Calu3 (cell line): ENCODE results near the gene OGDHL. TPM values are rescaled to one million over a fixed set of nuclear protein-coding genes. Genes with fewer than 3 reads are reported as not detected.

Source experiments
- BruUV-seq: library from RNA; stranded (reverse); fragments of 400-500 nt; replicated peaks from 2 replicates; lab custom pipeline; 2021; lab: Mats Ljungman, UMichigan
- CTCF ChIA-PET: fragments of 300-600 bp; sonication (Branson Sonifier 250); formaldehyde crosslinking; loops from one replicate; lab custom pipeline; 2022; ENCODE audit warnings: antibody characterized with exemption; lab: Charles Lee
- DNase-seq: peaks from one replicate; pipeline ENCODE4 v3.0.0; 2022
- H3K27ac Mint-ChIP-seq: one replicate; pipeline ENCODE4 v1.8.0; 2022; ENCODE audit warnings: mixed read lengths; ENCODE audit not compliant: unreplicated experiment
- H3K27me3 Mint-ChIP-seq: one replicate; pipeline ENCODE4 v1.8.0; 2022; ENCODE audit warnings: mixed read lengths; ENCODE audit not compliant: unreplicated experiment
- H3K36me3 Mint-ChIP-seq: one replicate; pipeline ENCODE4 v1.8.0; 2022; ENCODE audit warnings: mild to moderate bottlenecking, moderate library complexity, mixed read lengths; ENCODE audit not compliant: insufficient read depth, unreplicated experiment
- H3K4me1 Mint-ChIP-seq: one replicate; pipeline ENCODE4 v1.8.0; 2022; ENCODE audit warnings: mild to moderate bottlenecking, low read depth, mixed read lengths; ENCODE audit not compliant: unreplicated experiment
- H3K4me3 Mint-ChIP-seq: one replicate; pipeline ENCODE4 v1.8.0; 2022; ENCODE audit warnings: mild to moderate bottlenecking, low read depth, moderate library complexity, mixed read lengths; ENCODE audit not compliant: unreplicated experiment
- H3K9me3 Mint-ChIP-seq: one replicate; pipeline ENCODE4 v1.8.0; 2022; ENCODE audit warnings: low read depth, mixed read lengths; ENCODE audit not compliant: unreplicated experiment
- intact Hi-C: fragments of 100-400 bp; cut with micrococcal nuclease; formaldehyde crosslinking; loops from one replicate; pipeline ENCODE4 v1.10.0; 2022; ENCODE audit not compliant: unreplicated experiment
- total RNA-seq: library from RNA; stranded (reverse); gene quantifications from 2 replicates; pipeline ENCODE4 v1.2.3, GENCODE V29; 2022
- TF ChIP-seq, protein P1 (sequence below): fragments of 200-600 bp; IDR thresholded peaks from one replicate; pipeline ENCODE4 v1.8.0; 2022; ENCODE audit warnings: antibody characterized with exemption; ENCODE audit not compliant: unreplicated experiment

Gene OGDHL
- total RNA-seq, 1 experiment from 2014 or later = 0.24 TPM

DNA sequence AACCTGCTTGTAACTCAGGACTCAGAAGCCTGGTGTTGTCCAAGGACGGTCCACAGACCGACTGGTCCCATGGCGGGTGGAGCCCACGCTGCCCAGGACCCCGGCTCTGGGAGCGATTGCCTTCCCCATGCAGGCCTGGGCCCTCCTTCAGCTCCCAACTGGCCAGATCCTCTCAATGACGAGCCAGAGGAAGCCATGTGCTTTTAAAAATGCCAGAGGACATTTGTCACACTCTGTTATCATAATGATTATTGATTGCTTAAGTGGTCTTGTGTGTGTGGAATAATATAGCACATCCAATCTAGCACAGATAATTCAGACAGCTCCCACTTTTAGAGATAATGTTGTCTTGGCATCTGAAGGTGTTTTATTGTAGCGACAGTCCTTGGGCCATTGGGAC is 22.6 kb upstream of the OGDHL start:
- Mint-ChIP-seq H3K27me3 (peaks cover 69% of the 10 kb centered on the region), H3K27ac (no peak overlapping the region), H3K4me3 (no peak overlapping the region), H3K9me3 (no peaks in the 10 kb centered on the region), H3K4me1 (no peaks in the 10 kb centered on the region), H3K36me3 (no peaks in the 10 kb centered on the region)
- intact Hi-C loops = no loop called here
- no peak for DNase-seq
- BruUV-seq = no TSS peak
- CTCF ChIA-PET = no interaction called here
- TF ChIP-seq, protein P1, sequence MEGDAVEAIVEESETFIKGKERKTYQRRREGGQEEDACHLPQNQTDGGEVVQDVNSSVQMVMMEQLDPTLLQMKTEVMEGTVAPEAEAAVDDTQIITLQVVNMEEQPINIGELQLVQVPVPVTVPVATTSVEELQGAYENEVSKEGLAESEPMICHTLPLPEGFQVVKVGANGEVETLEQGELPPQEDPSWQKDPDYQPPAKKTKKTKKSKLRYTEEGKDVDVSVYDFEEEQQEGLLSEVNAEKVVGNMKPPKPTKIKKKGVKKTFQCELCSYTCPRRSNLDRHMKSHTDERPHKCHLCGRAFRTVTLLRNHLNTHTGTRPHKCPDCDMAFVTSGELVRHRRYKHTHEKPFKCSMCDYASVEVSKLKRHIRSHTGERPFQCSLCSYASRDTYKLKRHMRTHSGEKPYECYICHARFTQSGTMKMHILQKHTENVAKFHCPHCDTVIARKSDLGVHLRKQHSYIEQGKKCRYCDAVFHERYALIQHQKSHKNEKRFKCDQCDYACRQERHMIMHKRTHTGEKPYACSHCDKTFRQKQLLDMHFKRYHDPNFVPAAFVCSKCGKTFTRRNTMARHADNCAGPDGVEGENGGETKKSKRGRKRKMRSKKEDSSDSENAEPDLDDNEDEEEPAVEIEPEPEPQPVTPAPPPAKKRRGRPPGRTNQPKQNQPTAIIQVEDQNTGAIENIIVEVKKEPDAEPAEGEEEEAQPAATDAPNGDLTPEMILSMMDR = no peak

GRCh38 chr10:49783645-49784044 is 21.5 kb upstream of the OGDHL start:
- peaks cover 76% of the 10 kb centered on the region for H3K27me3 Mint-ChIP-seq
- H3K27ac Mint-ChIP-seq = no peak overlapping the region
- no peak overlapping the region for H3K4me3 Mint-ChIP-seq
- TF ChIP-seq, protein P1 = no peak
- no peak for DNase-seq
- no peaks in the 10 kb centered on the region for H3K9me3 Mint-ChIP-seq
- no peaks in the 10 kb centered on the region for H3K36me3 Mint-ChIP-seq
- no peaks in the 10 kb centered on the region for H3K4me1 Mint-ChIP-seq
- BruUV-seq = no TSS peak
- intact Hi-C loops = no loop called here
- CTCF ChIA-PET = no interaction called here

DNA sequence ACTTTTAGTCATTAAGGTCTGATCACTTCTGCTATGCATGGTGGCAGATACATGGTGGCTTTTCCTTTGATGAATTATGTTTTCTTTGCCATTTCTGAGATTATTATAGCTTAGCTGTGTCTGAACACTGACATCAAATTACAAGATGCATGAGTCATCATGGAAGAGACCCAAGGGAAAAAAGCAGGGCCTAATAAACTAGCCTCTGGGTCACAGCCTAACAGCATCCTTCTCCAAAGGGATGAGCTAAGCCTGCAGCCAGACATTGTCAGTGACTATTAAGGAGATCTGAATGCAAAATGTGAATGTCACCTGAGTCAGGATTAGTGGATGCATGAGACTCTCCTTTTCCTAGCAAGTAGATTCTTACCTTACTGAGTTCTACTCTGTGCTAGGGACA is 19.1 kb upstream of the OGDHL start:
- DNase-seq = no peak
- CTCF ChIA-PET = no interaction called here
- Mint-ChIP-seq H3K9me3 (no peaks in the 10 kb centered on the region), H3K36me3 (no peaks in the 10 kb centered on the region), H3K4me1 (no peaks in the 10 kb centered on the region), H3K27me3 (peaks cover 60% of the 10 kb centered on the region), H3K27ac (no peak overlapping the region), H3K4me3 (no peak overlapping the region)
- intact Hi-C loops = no loop called here
- no TSS peak for BruUV-seq
- TF ChIP-seq, protein P1 = no peak

GRCh38 chr10:49778197-49778596 is 16.1 kb upstream of the OGDHL start:
- no peaks in the 10 kb centered on the region for H3K4me1 Mint-ChIP-seq
- peaks cover 45% of the 10 kb centered on the region for H3K27me3 Mint-ChIP-seq
- CTCF ChIA-PET = no interaction called here

More at GRCh38 chr10:49778197-49778596, 16.1 kb upstream of the OGDHL start:
- no peak overlapping the region for H3K27ac Mint-ChIP-seq
- no peaks in the 10 kb centered on the region for H3K36me3 Mint-ChIP-seq
- no peak overlapping the region for H3K4me3 Mint-ChIP-seq
- DNase-seq = no peak
- intact Hi-C loops = no loop called here
- TF ChIP-seq, protein P1 = no peak
- no TSS peak for BruUV-seq
- no peaks in the 10 kb centered on the region for H3K9me3 Mint-ChIP-seq
